Panc1 (cell line): Measurements from ENCODE around the gene CIB4. TPM values are rescaled to one million over a fixed set of nuclear protein-coding genes. Genes with fewer than 3 reads are reported as not detected.

Source experiments
- ATAC-seq: fragments of 200-7000 bp; cut with Tn5 transposase; 2 replicates; pipeline ENCODE4 v1.9.1; 2020; ENCODE audit warnings: mild to moderate bottlenecking, moderate library complexity
- BruUV-seq: library from RNA; stranded (reverse); fragments of 400-500 nt; replicated peaks from 2 replicates; lab custom pipeline; 2021; lab: Mats Ljungman, UMichigan
- CTCF ChIA-PET: fragments of 300-600 bp; sonication (Branson Sonifier 250); formaldehyde crosslinking; loops from one replicate; lab custom pipeline; 2022; ENCODE audit warnings: antibody characterized with exemption; lab: Charles Lee
- POLR2A ChIA-PET: fragments of 300-600 bp; sonication (Branson Sonifier 250); formaldehyde crosslinking; loops from one replicate; lab custom pipeline; 2022; ENCODE audit warnings: antibody characterized with exemption; lab: Charles Lee
- DNase-seq: peaks from one replicate; pipeline ENCODE4 v3.0.0-alpha.2; 2010; ENCODE audit warnings: low read depth, low spot score
- H3K27ac ChIP-seq: 2 replicates; pipeline ENCODE4 v1.5.1; 2011; ENCODE audit warnings: mild to moderate bottlenecking, low read length, inconsistent platforms
- H3K27me3 ChIP-seq: fragments of 200-500 bp; sonication (Bioruptor generic); 2 replicates; pipeline ENCODE4 v1.6.0; 2014; ENCODE audit warnings: low read length, inconsistent platforms; ENCODE audit not compliant: control insufficient read depth, insufficient read depth
- H3K36me3 ChIP-seq: fragments of 200-500 bp; sonication (Bioruptor generic); 2 replicates; pipeline ENCODE4 v1.5.1; 2014; ENCODE audit warnings: inconsistent platforms, mild to moderate bottlenecking, low read length, moderate library complexity; ENCODE audit not compliant: control insufficient read depth, insufficient read depth
- H3K4me1 ChIP-seq: 2 replicates; pipeline ENCODE4 v1.5.1; 2011; ENCODE audit warnings: inconsistent platforms, mild to moderate bottlenecking, low read length, moderate library complexity; ENCODE audit not compliant: control insufficient read depth, insufficient read depth
- H3K4me3 ChIP-seq, 2 experiments: 2 replicates each; pipeline ENCODE4 v1.5.1; 2011 to 2012; ENCODE audit warnings: low read depth in 2 of 2, low read length in 2 of 2, mild to moderate bottlenecking in 2 of 2, inconsistent platforms in 1 of 2, moderate library complexity in 1 of 2
- H3K9me3 ChIP-seq: fragments of 200-500 bp; sonication (Bioruptor generic); 2 replicates; pipeline ENCODE4 v1.5.1; 2014; ENCODE audit warnings: low read depth, mild to moderate bottlenecking, inconsistent platforms, low read length, moderate library complexity; ENCODE audit not compliant: control insufficient read depth, insufficient read depth
- CTCF ChIP-seq: fragments of 450-650 bp; IDR thresholded peaks from 2 replicates; pipeline ENCODE4 v1.5.1; 2017; ENCODE audit warnings: mild to moderate bottlenecking
- POLR2AphosphoS5 ChIP-seq: IDR thresholded peaks from 2 replicates; pipeline ENCODE4 v1.6.1; 2012; ENCODE audit warnings: mild to moderate bottlenecking, low read depth, low read length, moderate library complexity
- REST ChIP-seq, 2 experiments: IDR thresholded peaks; 2 replicates each; pipeline ENCODE4 v1.6.1; 2011 to 2012; ENCODE audit warnings: low read depth in 2 of 2, control low read depth in 1 of 2, low read length in 1 of 2, mild to moderate bottlenecking in 1 of 2, moderate library complexity in 1 of 2; ENCODE audit not compliant: insufficient read depth in 1 of 2
- SIN3A ChIP-seq: IDR thresholded peaks from 2 replicates; pipeline ENCODE4 v1.6.1; 2012; ENCODE audit warnings: low read depth, mild to moderate bottlenecking, low read length, moderate library complexity, borderline replicate concordance; ENCODE audit not compliant: insufficient read depth
- TCF7L2 ChIP-seq: IDR thresholded peaks from 2 replicates; pipeline ENCODE4 v1.6.1; 2011; ENCODE audit warnings: mild to moderate bottlenecking, low read depth, low read length, inconsistent platforms
- in situ Hi-C: cut with HindIII; loops from 2 replicates; pipeline ENCODE4 v1.10.0; 2016; ENCODE audit warnings: low sequenced_read_pairs, low pct_unique_long_range_greater_than_20kb
- intact Hi-C: fragments of 100-400 bp; cut with micrococcal nuclease; formaldehyde crosslinking; loops from one replicate; pipeline ENCODE4 v1.10.0; 2022; ENCODE audit not compliant: unreplicated experiment
- total RNA-seq: library from RNA; stranded (reverse); gene quantifications from one replicate; pipeline ENCODE4 v1.2.1, GENCODE V29; 2021; ENCODE audit not compliant: unreplicated experiment

CIB4 gene
- total RNA-seq, 1 experiment from 2014 or later: 0.33 TPM

GRCh38 chr2:26595146-26595545 lies 46.0 kb downstream of the CIB4 start:
- ATAC-seq: no peak
- H3K4me3 ChIP-seq: no peak overlapping the region
- H3K9me3 ChIP-seq: no peaks in the 10 kb centered on the region
- TF ChIP-seq POLR2AphosphoS5 (no peak), CTCF (no peak), SIN3A (no peak), TCF7L2 (no peak), REST (IDR thresholded peaks at IDR 0.05; ENCODE audit: insufficient read depth in 1 of 2, low read depth in 2 of 2, low read length in 1 of 2) (no peak)
- in situ Hi-C loops (no loop called here), intact Hi-C loops (no loop called here)
- DNase-seq: no peak
- BruUV-seq: no TSS peak
- POLR2A ChIA-PET: no interaction called here
- CTCF ChIA-PET: interaction anchor here (0.8 kb wide), 1 partner anchor 159 kb away, joined by 3 read pairs; no protein-coding TSS in a partner anchor
- no peaks in the 10 kb centered on the region for H3K4me1 ChIP-seq
- H3K27ac ChIP-seq: no peak overlapping the region
- no peaks in the 10 kb centered on the region for H3K36me3 ChIP-seq
- H3K27me3 ChIP-seq: peaks cover 16% of the 10 kb centered on the region

GRCh38 chr2:26591619-26592505 lies 49.3 kb downstream of the CIB4 start:
- no peak for DNase-seq
- in situ Hi-C loops: no loop called here

More at GRCh38 chr2:26591619-26592505, 49.3 kb downstream of the CIB4 start:
- Histone ChIP-seq H3K9me3 (no peaks in the 10 kb centered on the region), H3K4me1 (no peaks in the 10 kb centered on the region), H3K4me3 (no peak overlapping the region), H3K36me3 (no peaks in the 10 kb centered on the region), H3K27ac (no peak overlapping the region), H3K27me3 (peaks cover 25% of the 10 kb centered on the region)
- no peak for ATAC-seq
- ChIA-PET CTCF (no interaction called here), POLR2A (no interaction called here)
- no TSS peak for BruUV-seq
- intact Hi-C loops: no loop called here
- TF ChIP-seq POLR2AphosphoS5 (no peak), TCF7L2 (no peak), CTCF (no peak), SIN3A (no peak), REST (IDR thresholded peaks at IDR 0.05; ENCODE audit: insufficient read depth in 1 of 2, low read depth in 2 of 2, low read length in 1 of 2) (no peak)
